ENCODE data around the gene FAM83G. TPM values are rescaled to one million over a fixed set of nuclear protein-coding genes. Genes with fewer than 3 reads are reported as not detected.

The FAM83G gene
- total RNA-seq, 1 donor from 2014 or later = 36.1 TPM

- TF ChIP-seq CTCF (IDR thresholded peaks at IDR 0.05) (no peak), POLR2AphosphoS5 (IDR thresholded peaks at IDR 0.05; ENCODE audit: insufficient read depth in 1 of 2, low read depth in 1 of 2) (no peak), POLR2A (IDR thresholded peaks at IDR 0.05) (no peak)
- no peak overlapping the region for H3K27ac ChIP-seq
- DNase-seq (ENCODE audit: extremely low spot score in 2 of 2) = no peak
- H3K4me3 ChIP-seq = no peak overlapping the region
- H3K27me3 ChIP-seq = no peaks in the 10 kb centered on the region
- no peaks in the 10 kb centered on the region for H3K4me1 ChIP-seq
- intact Hi-C loops (cut with DNase I) = no loop called here
- no peaks in the 10 kb centered on the region for H3K36me3 ChIP-seq
- H3K9me3 ChIP-seq = no peaks in the 10 kb centered on the region
Observed at GRCh38 chr17:18949566-18949965, 55.0 kb downstream of the FAM83G start.

GRCh38 chr17:18948476-18949006 is 56.0 kb downstream of the FAM83G start:
- intact Hi-C loops (cut with DNase I) = no loop called here
- H3K27me3 ChIP-seq = no peaks in the 10 kb centered on the region
- no peak for TF ChIP-seq POLR2A (IDR thresholded peaks at IDR 0.05)
- TF ChIP-seq CTCF (IDR thresholded peaks at IDR 0.05) = no peak
- no peak for TF ChIP-seq POLR2AphosphoS5 (IDR thresholded peaks at IDR 0.05; ENCODE audit: insufficient read depth in 1 of 2, low read depth in 1 of 2)
- no peaks in the 10 kb centered on the region for H3K36me3 ChIP-seq
- H3K4me1 ChIP-seq = no peaks in the 10 kb centered on the region
- no peaks in the 10 kb centered on the region for H3K9me3 ChIP-seq
- H3K27ac ChIP-seq = no peak overlapping the region
- DNase-seq (ENCODE audit: extremely low spot score in 2 of 2) = no peak
- H3K4me3 ChIP-seq = no peak overlapping the region

- Histone ChIP-seq H3K27ac (no peak overlapping the region), H3K9me3 (no peaks in the 10 kb centered on the region), H3K4me1 (no peaks in the 10 kb centered on the region), H3K27me3 (no peaks in the 10 kb centered on the region), H3K4me3 (no peak overlapping the region), H3K36me3 (no peaks in the 10 kb centered on the region)
- intact Hi-C loops (cut with DNase I) = no loop called here
- no peak for DNase-seq (ENCODE audit: extremely low spot score in 2 of 2)
- no peak for TF ChIP-seq CTCF (IDR thresholded peaks at IDR 0.05)
- no peak for TF ChIP-seq POLR2AphosphoS5 (IDR thresholded peaks at IDR 0.05; ENCODE audit: insufficient read depth in 1 of 2, low read depth in 1 of 2)
- no peak for TF ChIP-seq POLR2A (IDR thresholded peaks at IDR 0.05)
Observed at GRCh38 chr17:18947866-18948265, 56.7 kb downstream of the FAM83G start.

GRCh38 chr17:18946536-18946935 is 58.0 kb downstream of the FAM83G start:
- DNase-seq (ENCODE audit: extremely low spot score in 2 of 2) = no peak
- Histone ChIP-seq H3K4me1 (no peaks in the 10 kb centered on the region), H3K9me3 (no peaks in the 10 kb centered on the region), H3K27ac (no peak overlapping the region), H3K36me3 (no peaks in the 10 kb centered on the region), H3K27me3 (no peaks in the 10 kb centered on the region), H3K4me3 (no peak overlapping the region)
- intact Hi-C loops (cut with DNase I) = no loop called here
- TF ChIP-seq POLR2AphosphoS5 (IDR thresholded peaks at IDR 0.05; ENCODE audit: insufficient read depth in 1 of 2, low read depth in 1 of 2) = no peak
- no peak for TF ChIP-seq CTCF (IDR thresholded peaks at IDR 0.05)
- no peak for TF ChIP-seq POLR2A (IDR thresholded peaks at IDR 0.05)

GRCh38 chr17:18944646-18945045 is 59.9 kb downstream of the FAM83G start:
- TF ChIP-seq CTCF (IDR thresholded peaks at IDR 0.05) (no peak), POLR2AphosphoS5 (IDR thresholded peaks at IDR 0.05; ENCODE audit: insufficient read depth in 1 of 2, low read depth in 1 of 2) (no peak), POLR2A (IDR thresholded peaks at IDR 0.05) (no peak)
- Histone ChIP-seq H3K27ac (no peak overlapping the region), H3K4me1 (no peaks in the 10 kb centered on the region), H3K4me3 (no peak overlapping the region), H3K9me3 (no peaks in the 10 kb centered on the region), H3K36me3 (no peaks in the 10 kb centered on the region), H3K27me3 (no peaks in the 10 kb centered on the region)
- intact Hi-C loops (cut with DNase I) = no loop called here
- DNase-seq (ENCODE audit: extremely low spot score in 2 of 2) = no peak
